ENCODE data around the gene HNRNPH1. TPM values are rescaled to one million over a fixed set of nuclear protein-coding genes. Genes with fewer than 3 reads are reported as not detected.

Gene HNRNPH1
- total and polyA plus RNA-seq, 2 donors (not counting 1 experiment from before 2014, with no cell fraction given) = 214 to 689 TPM

DNA sequence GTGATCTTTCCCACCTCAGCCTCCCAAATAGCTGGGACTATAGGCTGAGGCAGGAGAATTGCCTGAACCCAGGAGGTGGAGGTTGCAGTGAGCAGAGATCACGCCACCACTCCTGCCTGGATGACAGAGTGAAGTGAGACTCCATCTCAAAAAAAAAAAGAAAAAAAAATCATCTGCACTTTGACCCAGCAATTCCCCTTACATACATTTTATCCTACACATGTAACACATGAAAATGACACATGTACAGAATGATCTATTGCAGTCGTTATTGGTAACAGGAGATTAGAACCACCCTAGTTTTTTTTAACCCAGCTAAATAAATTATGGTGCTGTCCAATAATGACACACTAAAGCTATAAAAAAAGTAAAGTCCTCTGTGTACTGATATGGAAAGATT lies 58.9 kb downstream of the HNRNPH1 start:
- peaks cover 2% of the 10 kb centered on the region for H3K4me1 ChIP-seq (ENCODE audit: control insufficient read depth, extremely low read depth, insufficient read depth, low read length)
- no peak overlapping the region for H3K27ac ChIP-seq (ENCODE audit: insufficient read depth, low read length)
- no peaks in the 10 kb centered on the region for H3K27me3 ChIP-seq (ENCODE audit: control insufficient read depth, insufficient read depth, low read length)
- H3K9me3 ChIP-seq (ENCODE audit: control insufficient read depth, insufficient read depth, low read depth, low read length) = no peaks in the 10 kb centered on the region
- no peaks in the 10 kb centered on the region for H4K20me1 ChIP-seq (ENCODE audit: control insufficient read depth, extremely low read depth, insufficient read depth, low read length)
- H3K79me2 ChIP-seq (ENCODE audit: control insufficient read depth, insufficient read depth, low read length) = peaks cover 8% of the 10 kb centered on the region
- H2AFZ ChIP-seq (ENCODE audit: low read length) = no peak overlapping the region
- TF ChIP-seq, protein P1, sequence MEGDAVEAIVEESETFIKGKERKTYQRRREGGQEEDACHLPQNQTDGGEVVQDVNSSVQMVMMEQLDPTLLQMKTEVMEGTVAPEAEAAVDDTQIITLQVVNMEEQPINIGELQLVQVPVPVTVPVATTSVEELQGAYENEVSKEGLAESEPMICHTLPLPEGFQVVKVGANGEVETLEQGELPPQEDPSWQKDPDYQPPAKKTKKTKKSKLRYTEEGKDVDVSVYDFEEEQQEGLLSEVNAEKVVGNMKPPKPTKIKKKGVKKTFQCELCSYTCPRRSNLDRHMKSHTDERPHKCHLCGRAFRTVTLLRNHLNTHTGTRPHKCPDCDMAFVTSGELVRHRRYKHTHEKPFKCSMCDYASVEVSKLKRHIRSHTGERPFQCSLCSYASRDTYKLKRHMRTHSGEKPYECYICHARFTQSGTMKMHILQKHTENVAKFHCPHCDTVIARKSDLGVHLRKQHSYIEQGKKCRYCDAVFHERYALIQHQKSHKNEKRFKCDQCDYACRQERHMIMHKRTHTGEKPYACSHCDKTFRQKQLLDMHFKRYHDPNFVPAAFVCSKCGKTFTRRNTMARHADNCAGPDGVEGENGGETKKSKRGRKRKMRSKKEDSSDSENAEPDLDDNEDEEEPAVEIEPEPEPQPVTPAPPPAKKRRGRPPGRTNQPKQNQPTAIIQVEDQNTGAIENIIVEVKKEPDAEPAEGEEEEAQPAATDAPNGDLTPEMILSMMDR (conservative IDR thresholded peaks at IDR 0.05 in 1 of 2, IDR thresholded peaks at IDR 0.05 in 1 of 2; ENCODE audit: low read depth in 1 of 2, low read length in 2 of 2) = no peak
- no peak for TF ChIP-seq EZH2 (IDR thresholded peaks at IDR 0.05; ENCODE audit: low read length, missing control alignments)
- peaks cover 7% of the 10 kb centered on the region for H3K36me3 ChIP-seq (ENCODE audit: control insufficient read depth, insufficient read depth, low read length)
- no peak overlapping the region for H3K4me3 ChIP-seq (replicated peaks in 1 of 4; ENCODE audit: control extremely low read depth in 1 of 4, insufficient read depth in 1 of 4, low read depth in 3 of 4, low read length in 4 of 4)
- no peak overlapping the region for H3K9ac ChIP-seq (ENCODE audit: insufficient read depth, low read length)
- H3K4me2 ChIP-seq (ENCODE audit: extremely low read depth, insufficient read depth, low read length) = no peak overlapping the region
- no peak for DNase-seq (ENCODE audit: low read depth in 2 of 2)

Other genes with a start within 250 kb of the HNRNPH1 start
- gene RUFY1, start 73.1 kb downstream of the HNRNPH1 start, total RNA-seq = 77.8 and 78.3 TPM in 2 replicates
- gene RUFY1, start 73.1 kb downstream of the HNRNPH1 start, polyA plus RNA-seq = 32.2 and 32.8 TPM in 2 replicates
- gene CBY3, start 57.4 kb upstream of the HNRNPH1 start, total RNA-seq = not detected in 2 replicates
- not detected in 2 replicates for gene CBY3, start 57.4 kb upstream of the HNRNPH1 start, polyA plus RNA-seq
- gene CANX, start 75.3 kb upstream of the HNRNPH1 start, total RNA-seq = 518 and 589 TPM in 2 replicates
- gene CANX, start 75.3 kb upstream of the HNRNPH1 start, polyA plus RNA-seq = 560 and 722 TPM in 2 replicates
- 5.1 and 6.4 TPM in 2 replicates for gene MAML1, start 109.2 kb upstream of the HNRNPH1 start, total RNA-seq
- 7.3 and 7.5 TPM in 2 replicates for gene MAML1, start 109.2 kb upstream of the HNRNPH1 start, polyA plus RNA-seq
- 0.83 and 4.1 TPM in 2 replicates for gene LTC4S, start 170.3 kb upstream of the HNRNPH1 start, total RNA-seq
- 0.32 and 0.78 TPM in 2 replicates for gene LTC4S, start 170.3 kb upstream of the HNRNPH1 start, polyA plus RNA-seq
- 116 and 157 TPM in 2 replicates for gene MGAT4B, start 183.2 kb upstream of the HNRNPH1 start, total RNA-seq
- 172 and 175 TPM in 2 replicates for gene MGAT4B, start 183.2 kb upstream of the HNRNPH1 start, polyA plus RNA-seq
- gene SQSTM1, start 197.2 kb upstream of the HNRNPH1 start, total RNA-seq = 1,096 and 1,894 TPM in 2 replicates
- 212 and 310 TPM in 2 replicates for gene SQSTM1, start 197.2 kb upstream of the HNRNPH1 start, polyA plus RNA-seq
- 15.4 and 21.0 TPM in 2 replicates for gene MRNIP, start 235.1 kb upstream of the HNRNPH1 start, total RNA-seq
- gene MRNIP, start 235.1 kb upstream of the HNRNPH1 start, polyA plus RNA-seq = 8.2 and 8.6 TPM in 2 replicates